Measurements from ENCODE around the gene SLC23A1.
"Not testable (repeated sequence)": the region's sequence is repeated elsewhere in the genome, so short reads cannot be mapped to it uniquely, and the experiment has no call there.

The SLC23A1 gene

GRCh38 chr5:139368613-139369012, 14.5 kb downstream of the SLC23A1 start:
- DNase-seq: no peak

- DNase-seq: no peak
Observed at GRCh38 chr5:139364466-139364865, 18.6 kb downstream of the SLC23A1 start.

- no peak for DNase-seq
Observed at GRCh38 chr5:139363937-139364336, 19.2 kb downstream of the SLC23A1 start.

GRCh38 chr5:139361835-139362429, 21.2 kb downstream of the SLC23A1 start:
- DNase-seq: no peak

- DNase-seq: no peak
Observed at GRCh38 chr5:139360384-139360783, 22.7 kb downstream of the SLC23A1 start.

GRCh38 chr5:139358064-139358463, 25.0 kb downstream of the SLC23A1 start:
- no peak for DNase-seq

- not testable (repeated sequence) for DNase-seq
Observed at GRCh38 chr5:139355900-139356299, 27.2 kb downstream of the SLC23A1 start.

GRCh38 chr5:139354186-139354585, 28.9 kb downstream of the SLC23A1 start:
- no peak for DNase-seq

- DNase-seq: not testable (repeated sequence)
Observed at GRCh38 chr5:139347863-139348262, 35.2 kb downstream of the SLC23A1 start.

GRCh38 chr5:139345442-139345841, 37.7 kb downstream of the SLC23A1 start:
- not testable (repeated sequence) for DNase-seq

GRCh38 chr5:139344177-139344576, 38.9 kb downstream of the SLC23A1 start:
- DNase-seq: no peak

- DNase-seq: no peak
Observed at GRCh38 chr5:139343476-139343875, 39.6 kb downstream of the SLC23A1 start.

- no peak for DNase-seq
Observed at GRCh38 chr5:139342423-139342723, 40.7 kb downstream of the SLC23A1 start.

GRCh38 chr5:139341689-139342422, 41.2 kb downstream of the SLC23A1 start, which contains the start of gene PAIP2:
TSS of gene PAIP2 (plus strand) at chr5:139341854. CDS start at chr5:139363785, 21,931 bp downstream.
- DNase-seq: peak; percentile 93 to 98 (median 97)

- DNase-seq: no peak
Observed at GRCh38 chr5:139341187-139341688, 41.9 kb downstream of the SLC23A1 start.

GRCh38 chr5:139340051-139340450, 43.0 kb downstream of the SLC23A1 start:
- DNase-seq: no peak

GRCh38 chr5:139335811-139336210, 47.3 kb downstream of the SLC23A1 start:
- no peak for DNase-seq

All from stimulated activated naive CD4-positive, alpha-beta T cell (primary cell).